Neural cell (in vitro differentiated cells): Measurements from ENCODE around the gene LAMB4. TPM values are rescaled to one million over a fixed set of nuclear protein-coding genes. Genes with fewer than 3 reads are reported as not detected.

Experiments used
- H2AFZ ChIP-seq: fragments of 200-600, 300-800 bp; sonication (generic), shearing (Covaris generic); 2 replicates; pipeline ENCODE4 v1.6.0; 2014; ENCODE audit warnings: low read depth, mild to moderate bottlenecking, antibody characterized with exemption, low read length, moderate library complexity
- H3F3A ChIP-seq: fragments of 200-600 bp; shearing (Covaris generic); 2 replicates; pipeline ENCODE4 v1.6.1; 2016; ENCODE audit warnings: mild to moderate bottlenecking, moderate library complexity, mixed read lengths, antibody characterized with exemption, low read length; ENCODE audit not compliant: insufficient read depth, poor library complexity, severe bottlenecking
- H3K27ac ChIP-seq: fragments of 200-600, 300-800 bp; sonication (generic), shearing (Covaris generic); 2 replicates; pipeline ENCODE4 v1.5.1; 2014; ENCODE audit warnings: mild to moderate bottlenecking, low read length, moderate library complexity
- H3K27me3 ChIP-seq: fragments of 300-800, 200-600 bp; sonication (generic), shearing (Covaris generic); 2 replicates; pipeline ENCODE4 v1.6.0; 2014; ENCODE audit warnings: mild to moderate bottlenecking, low read depth, low read length, moderate library complexity; ENCODE audit not compliant: insufficient read depth
- H3K36me3 ChIP-seq: fragments of 300-800, 200-600 bp; sonication (generic), shearing (Covaris generic); 2 replicates; pipeline ENCODE4 v1.5.1; 2014; ENCODE audit warnings: mild to moderate bottlenecking, antibody characterized with exemption, low read length, moderate library complexity; ENCODE audit not compliant: insufficient read depth
- H3K4me2 ChIP-seq: fragments of 300-800, 200-600 bp; sonication (generic), shearing (Covaris generic); 2 replicates; pipeline ENCODE4 v1.6.0; 2014; ENCODE audit warnings: mild to moderate bottlenecking, low read length
- H3K4me3 ChIP-seq: fragments of 300-800, 200-600 bp; sonication (generic), shearing (Covaris generic); 2 replicates; pipeline ENCODE4 v1.5.1; 2014; ENCODE audit warnings: mild to moderate bottlenecking, low read length, moderate library complexity
- H3K79me2 ChIP-seq: fragments of 200-600 bp; shearing (Covaris generic); replicated peaks from 2 replicates; pipeline ENCODE4 v1.6.0; 2014; ENCODE audit warnings: mild to moderate bottlenecking, low read length, moderate library complexity; ENCODE audit not compliant: insufficient read depth
- H3K9ac ChIP-seq: fragments of 300-800, 200-600 bp; sonication (generic), shearing (Covaris generic); 2 replicates; pipeline ENCODE4 v1.6.1; 2016; ENCODE audit warnings: mild to moderate bottlenecking, low read length, mixed read lengths
- H3K9me2 ChIP-seq: fragments of 200-600 bp; shearing (Covaris generic); 2 replicates; pipeline ENCODE4 v1.6.1; 2016; ENCODE audit warnings: mild to moderate bottlenecking, low read length, mixed read lengths; ENCODE audit not compliant: insufficient read depth
- H3K9me3 ChIP-seq: fragments of 200-600, 300-800 bp; sonication (generic), shearing (Covaris generic); 2 replicates; pipeline ENCODE4 v1.6.1; 2016; ENCODE audit warnings: mild to moderate bottlenecking, mixed run types, low read length, moderate library complexity, mixed read lengths
- H4K20me1 ChIP-seq: fragments of 200-600 bp; shearing (Covaris generic); 2 replicates; pipeline ENCODE4 v1.6.1; 2016; ENCODE audit warnings: mild to moderate bottlenecking, mixed run types; ENCODE audit not compliant: insufficient read depth
- EP300 ChIP-seq: fragments of 450-650 bp; conservative IDR thresholded peaks from 2 replicates; pipeline ENCODE4 v1.6.1; 2014; ENCODE audit warnings: antibody characterized with exemption, mild to moderate bottlenecking, moderate library complexity; ENCODE audit not compliant: poor library complexity, severe bottlenecking
- EZH2 ChIP-seq: fragments of 200-600, 300-800 bp; shearing (Covaris generic), sonication (generic); IDR thresholded peaks from 2 replicates; pipeline ENCODE4 v1.6.1; 2014; ENCODE audit warnings: antibody characterized with exemption, low read length, borderline replicate concordance, mild to moderate bottlenecking; ENCODE audit not compliant: insufficient read depth, poor library complexity, severe bottlenecking
- MXI1 ChIP-seq: fragments of 450-650 bp; conservative IDR thresholded peaks from 2 replicates; pipeline ENCODE4 v1.6.1; 2014; ENCODE audit warnings: antibody characterized with exemption, mild to moderate bottlenecking; ENCODE audit not compliant: poor library complexity, severe bottlenecking
- POLR2AphosphoS5 ChIP-seq: IDR thresholded peaks from 2 replicates; pipeline ENCODE4 v1.6.1; 2012
- RAD21 ChIP-seq: fragments of 450-650 bp; conservative IDR thresholded peaks from 2 replicates; pipeline ENCODE4 v1.6.1; 2014; ENCODE audit warnings: antibody characterized with exemption, mild to moderate bottlenecking, moderate library complexity
- SMC3 ChIP-seq: fragments of 450-650 bp; conservative IDR thresholded peaks from 2 replicates; pipeline ENCODE4 v1.6.1; 2014; ENCODE audit warnings: antibody characterized with exemption, mild to moderate bottlenecking, moderate library complexity; ENCODE audit not compliant: poor library complexity
- TAF1 ChIP-seq: IDR thresholded peaks from 2 replicates; pipeline ENCODE4 v1.6.1; 2012; ENCODE audit warnings: low read depth
- polyA plus RNA-seq: library from polyadenylated mRNA; depleted of rRNA; stranded (reverse); fragments of >200 nt; gene quantifications from 2 replicates; pipeline ENCODE4 v1.2.3, GENCODE V29; 2014
- TF ChIP-seq, protein P1 (sequence below): fragments of 450-650 bp; IDR thresholded peaks from 2 replicates; pipeline ENCODE4 v1.5.1; 2014; ENCODE audit warnings: antibody characterized with exemption, mild to moderate bottlenecking, moderate library complexity; ENCODE audit not compliant: poor library complexity, severe bottlenecking
- TF ChIP-seq, protein P2 (sequence below): IDR thresholded peaks from 2 replicates; pipeline ENCODE4 v1.6.1; 2012; ENCODE audit warnings: borderline replicate concordance

The LAMB4 gene
- polyA plus RNA-seq, 1 donor from 2014 or later = 0.16 TPM

DNA sequence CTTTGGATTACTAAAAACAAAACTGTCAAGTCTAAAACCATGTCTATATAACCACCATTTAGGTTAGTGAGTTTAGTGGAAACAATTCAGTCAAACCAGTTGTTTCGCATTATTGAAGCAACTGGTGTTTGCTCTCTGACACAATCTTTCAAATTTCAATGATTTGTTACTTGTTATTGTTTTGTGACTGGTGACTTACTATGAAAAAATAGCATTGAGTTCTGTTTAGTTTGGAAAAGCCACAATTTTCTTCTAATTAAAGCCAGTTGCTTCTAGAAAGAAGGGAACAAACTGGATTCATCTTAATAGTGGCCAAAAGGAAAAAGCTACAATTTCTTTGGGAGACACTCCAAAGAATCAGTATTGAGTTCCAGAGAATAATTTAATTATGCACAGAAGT lies 30.4 kb downstream of the LAMB4 start:
- Histone ChIP-seq H3K4me3 (no peak overlapping the region), H3K9me3 (no peaks in the 10 kb centered on the region), H3K4me2 (no peak overlapping the region), H3F3A (peaks cover 4% of the 10 kb centered on the region), H3K9me2 (no peaks in the 10 kb centered on the region), H3K27ac (no peak overlapping the region), H2AFZ (no peak overlapping the region), H4K20me1 (no peaks in the 10 kb centered on the region), H3K36me3 (no peaks in the 10 kb centered on the region), H3K27me3 (no peaks in the 10 kb centered on the region), H3K79me2 (no peaks in the 10 kb centered on the region), H3K9ac (no peak overlapping the region)
- TF ChIP-seq, protein P1, sequence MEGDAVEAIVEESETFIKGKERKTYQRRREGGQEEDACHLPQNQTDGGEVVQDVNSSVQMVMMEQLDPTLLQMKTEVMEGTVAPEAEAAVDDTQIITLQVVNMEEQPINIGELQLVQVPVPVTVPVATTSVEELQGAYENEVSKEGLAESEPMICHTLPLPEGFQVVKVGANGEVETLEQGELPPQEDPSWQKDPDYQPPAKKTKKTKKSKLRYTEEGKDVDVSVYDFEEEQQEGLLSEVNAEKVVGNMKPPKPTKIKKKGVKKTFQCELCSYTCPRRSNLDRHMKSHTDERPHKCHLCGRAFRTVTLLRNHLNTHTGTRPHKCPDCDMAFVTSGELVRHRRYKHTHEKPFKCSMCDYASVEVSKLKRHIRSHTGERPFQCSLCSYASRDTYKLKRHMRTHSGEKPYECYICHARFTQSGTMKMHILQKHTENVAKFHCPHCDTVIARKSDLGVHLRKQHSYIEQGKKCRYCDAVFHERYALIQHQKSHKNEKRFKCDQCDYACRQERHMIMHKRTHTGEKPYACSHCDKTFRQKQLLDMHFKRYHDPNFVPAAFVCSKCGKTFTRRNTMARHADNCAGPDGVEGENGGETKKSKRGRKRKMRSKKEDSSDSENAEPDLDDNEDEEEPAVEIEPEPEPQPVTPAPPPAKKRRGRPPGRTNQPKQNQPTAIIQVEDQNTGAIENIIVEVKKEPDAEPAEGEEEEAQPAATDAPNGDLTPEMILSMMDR = no peak
- TF ChIP-seq EP300 (no peak), POLR2AphosphoS5 (no peak), RAD21 (no peak), TAF1 (no peak), SMC3 (no peak), MXI1 (no peak), EZH2 (no peak)
- TF ChIP-seq, protein P2, sequence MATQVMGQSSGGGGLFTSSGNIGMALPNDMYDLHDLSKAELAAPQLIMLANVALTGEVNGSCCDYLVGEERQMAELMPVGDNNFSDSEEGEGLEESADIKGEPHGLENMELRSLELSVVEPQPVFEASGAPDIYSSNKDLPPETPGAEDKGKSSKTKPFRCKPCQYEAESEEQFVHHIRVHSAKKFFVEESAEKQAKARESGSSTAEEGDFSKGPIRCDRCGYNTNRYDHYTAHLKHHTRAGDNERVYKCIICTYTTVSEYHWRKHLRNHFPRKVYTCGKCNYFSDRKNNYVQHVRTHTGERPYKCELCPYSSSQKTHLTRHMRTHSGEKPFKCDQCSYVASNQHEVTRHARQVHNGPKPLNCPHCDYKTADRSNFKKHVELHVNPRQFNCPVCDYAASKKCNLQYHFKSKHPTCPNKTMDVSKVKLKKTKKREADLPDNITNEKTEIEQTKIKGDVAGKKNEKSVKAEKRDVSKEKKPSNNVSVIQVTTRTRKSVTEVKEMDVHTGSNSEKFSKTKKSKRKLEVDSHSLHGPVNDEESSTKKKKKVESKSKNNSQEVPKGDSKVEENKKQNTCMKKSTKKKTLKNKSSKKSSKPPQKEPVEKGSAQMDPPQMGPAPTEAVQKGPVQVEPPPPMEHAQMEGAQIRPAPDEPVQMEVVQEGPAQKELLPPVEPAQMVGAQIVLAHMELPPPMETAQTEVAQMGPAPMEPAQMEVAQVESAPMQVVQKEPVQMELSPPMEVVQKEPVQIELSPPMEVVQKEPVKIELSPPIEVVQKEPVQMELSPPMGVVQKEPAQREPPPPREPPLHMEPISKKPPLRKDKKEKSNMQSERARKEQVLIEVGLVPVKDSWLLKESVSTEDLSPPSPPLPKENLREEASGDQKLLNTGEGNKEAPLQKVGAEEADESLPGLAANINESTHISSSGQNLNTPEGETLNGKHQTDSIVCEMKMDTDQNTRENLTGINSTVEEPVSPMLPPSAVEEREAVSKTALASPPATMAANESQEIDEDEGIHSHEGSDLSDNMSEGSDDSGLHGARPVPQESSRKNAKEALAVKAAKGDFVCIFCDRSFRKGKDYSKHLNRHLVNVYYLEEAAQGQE = no peak

DNA sequence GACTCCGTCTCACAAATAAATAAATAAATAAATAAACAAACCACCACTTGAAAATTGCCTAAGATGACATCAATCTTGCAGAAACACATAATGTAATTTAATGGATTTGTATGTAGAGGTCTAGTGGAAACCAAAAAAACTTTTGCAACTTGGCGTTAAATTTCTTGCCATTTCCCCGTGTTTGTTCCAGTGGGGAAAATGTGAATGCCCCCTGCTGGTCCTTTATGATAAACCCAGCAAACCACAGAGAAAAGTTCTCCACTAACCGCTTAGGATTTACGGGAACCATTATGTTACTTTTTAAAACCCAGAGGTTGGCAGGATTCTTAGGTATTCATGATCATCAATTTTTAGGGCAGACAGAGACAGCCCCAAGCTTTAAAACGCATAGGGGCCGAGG lies 32.5 kb downstream of the LAMB4 start:
- TF ChIP-seq EP300 (no peak), TAF1 (no peak), SMC3 (no peak), POLR2AphosphoS5 (no peak), RAD21 (no peak), MXI1 (no peak), EZH2 (no peak)
- TF ChIP-seq, protein P1 = no peak
- TF ChIP-seq, protein P2 = no peak
- Histone ChIP-seq H2AFZ (no peak overlapping the region), H3K9ac (no peak overlapping the region)

More for the DNA sequence above, 32.5 kb downstream of the LAMB4 start:
- H4K20me1 ChIP-seq = no peaks in the 10 kb centered on the region
- H3K79me2 ChIP-seq = no peaks in the 10 kb centered on the region
- no peak overlapping the region for H3K4me3 ChIP-seq
- H3K4me2 ChIP-seq = no peak overlapping the region
- H3K9me3 ChIP-seq = no peaks in the 10 kb centered on the region
- no peak overlapping the region for H3K27ac ChIP-seq
- peaks cover 4% of the 10 kb centered on the region for H3F3A ChIP-seq
- H3K36me3 ChIP-seq = no peaks in the 10 kb centered on the region
- no peaks in the 10 kb centered on the region for H3K27me3 ChIP-seq
- no peaks in the 10 kb centered on the region for H3K9me2 ChIP-seq
